ENCODE results near the gene PLK5. TPM values are rescaled to one million over a fixed set of nuclear protein-coding genes. Genes with fewer than 3 reads are reported as not detected.

PLK5 gene
- polyA plus RNA-seq, 1 of the 3 experiments (the other 2 are of a cell fraction): not detected

DNA sequence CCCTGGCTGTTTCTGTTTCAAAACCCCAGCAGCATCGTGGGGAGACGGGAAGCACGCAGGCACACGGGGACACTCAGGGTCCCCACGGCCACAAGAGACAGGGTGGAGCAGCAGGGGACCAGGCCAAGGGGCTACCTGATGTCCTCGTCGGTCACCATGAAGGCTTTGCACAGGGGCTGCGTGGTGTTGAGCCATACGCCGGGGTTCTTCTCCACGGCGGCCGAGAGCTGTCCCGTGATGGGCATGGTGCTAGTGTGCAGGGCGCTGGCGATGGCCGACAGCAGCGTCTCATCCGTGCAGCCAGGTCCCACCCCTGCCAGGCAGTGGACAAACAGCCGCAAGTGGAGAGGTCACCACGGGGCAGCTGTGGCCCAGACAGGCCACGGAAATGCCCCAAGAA is 57.1 kb downstream of the PLK5 start:
- H3K79me2 ChIP-seq (ENCODE audit: insufficient read depth): peaks cover 25% of the 10 kb centered on the region
- H3K4me2 ChIP-seq: no peak overlapping the region
- no peaks in the 10 kb centered on the region for H3K27me3 ChIP-seq (ENCODE audit: insufficient read depth)
- no peak overlapping the region for H3K9ac ChIP-seq
- H3K9me2 ChIP-seq: no peaks in the 10 kb centered on the region
- no peak for DNase-seq
- no peaks in the 10 kb centered on the region for H3K4me1 ChIP-seq (ENCODE audit: control insufficient read depth in 1 of 2, insufficient read depth in 2 of 2, low read depth in 1 of 2, low read length in 1 of 2)
- no peak overlapping the region for H2AFZ ChIP-seq (ENCODE audit: low read depth)
- peaks cover 13 to 34% of the 10 kb centered on the region in 2 experiments for H3K36me3 ChIP-seq (replicated peaks in 1 of 2; ENCODE audit: control insufficient read depth in 1 of 2, insufficient read depth in 2 of 2, low read length in 1 of 2)
- no peaks in the 10 kb centered on the region for H3K9me3 ChIP-seq
- TF ChIP-seq, protein P1, sequence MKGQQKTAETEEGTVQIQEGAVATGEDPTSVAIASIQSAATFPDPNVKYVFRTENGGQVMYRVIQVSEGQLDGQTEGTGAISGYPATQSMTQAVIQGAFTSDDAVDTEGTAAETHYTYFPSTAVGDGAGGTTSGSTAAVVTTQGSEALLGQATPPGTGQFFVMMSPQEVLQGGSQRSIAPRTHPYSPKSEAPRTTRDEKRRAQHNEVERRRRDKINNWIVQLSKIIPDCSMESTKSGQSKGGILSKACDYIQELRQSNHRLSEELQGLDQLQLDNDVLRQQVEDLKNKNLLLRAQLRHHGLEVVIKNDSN (IDR thresholded peaks at IDR 0.05; ENCODE audit: borderline replicate concordance, low read depth): no peak
- TF ChIP-seq TAF1 (IDR thresholded peaks at IDR 0.05; ENCODE audit: borderline replicate concordance, low read depth, low read length) (no peak), FOXM1 (IDR thresholded peaks at IDR 0.05; ENCODE audit: low read depth) (no peak), FOXJ3 (CRISPR knock-in tag; IDR thresholded peaks at IDR 0.05) (no peak), NFIC (IDR thresholded peaks at IDR 0.05; ENCODE audit: borderline replicate concordance) (no peak), GABPA (IDR thresholded peaks at IDR 0.05; ENCODE audit: low read depth) (no peak), EP300 (IDR thresholded peaks at IDR 0.05; ENCODE audit: borderline replicate concordance in 1 of 2, low read depth in 1 of 2, low read length in 1 of 2) (no peak), EZH2phosphoT487 (IDR thresholded peaks at IDR 0.05; ENCODE audit: borderline replicate concordance, low read depth) (no peak), RAD21 (IDR thresholded peaks at IDR 0.05; ENCODE audit: low read length) (no peak), NRF1 (IDR thresholded peaks at IDR 0.05; ENCODE audit: low read depth, low read length) (no peak), RCOR1 (IDR thresholded peaks at IDR 0.05; ENCODE audit: low read length) (no peak), RFX5 (IDR thresholded peaks at IDR 0.05; ENCODE audit: low read length) (no peak), SMC3 (IDR thresholded peaks at IDR 0.05; ENCODE audit: low read depth, low read length) (no peak)
- TF ChIP-seq, protein P2, sequence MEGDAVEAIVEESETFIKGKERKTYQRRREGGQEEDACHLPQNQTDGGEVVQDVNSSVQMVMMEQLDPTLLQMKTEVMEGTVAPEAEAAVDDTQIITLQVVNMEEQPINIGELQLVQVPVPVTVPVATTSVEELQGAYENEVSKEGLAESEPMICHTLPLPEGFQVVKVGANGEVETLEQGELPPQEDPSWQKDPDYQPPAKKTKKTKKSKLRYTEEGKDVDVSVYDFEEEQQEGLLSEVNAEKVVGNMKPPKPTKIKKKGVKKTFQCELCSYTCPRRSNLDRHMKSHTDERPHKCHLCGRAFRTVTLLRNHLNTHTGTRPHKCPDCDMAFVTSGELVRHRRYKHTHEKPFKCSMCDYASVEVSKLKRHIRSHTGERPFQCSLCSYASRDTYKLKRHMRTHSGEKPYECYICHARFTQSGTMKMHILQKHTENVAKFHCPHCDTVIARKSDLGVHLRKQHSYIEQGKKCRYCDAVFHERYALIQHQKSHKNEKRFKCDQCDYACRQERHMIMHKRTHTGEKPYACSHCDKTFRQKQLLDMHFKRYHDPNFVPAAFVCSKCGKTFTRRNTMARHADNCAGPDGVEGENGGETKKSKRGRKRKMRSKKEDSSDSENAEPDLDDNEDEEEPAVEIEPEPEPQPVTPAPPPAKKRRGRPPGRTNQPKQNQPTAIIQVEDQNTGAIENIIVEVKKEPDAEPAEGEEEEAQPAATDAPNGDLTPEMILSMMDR (IDR thresholded peaks at IDR 0.05): no peak
- TF ChIP-seq, protein P3, sequence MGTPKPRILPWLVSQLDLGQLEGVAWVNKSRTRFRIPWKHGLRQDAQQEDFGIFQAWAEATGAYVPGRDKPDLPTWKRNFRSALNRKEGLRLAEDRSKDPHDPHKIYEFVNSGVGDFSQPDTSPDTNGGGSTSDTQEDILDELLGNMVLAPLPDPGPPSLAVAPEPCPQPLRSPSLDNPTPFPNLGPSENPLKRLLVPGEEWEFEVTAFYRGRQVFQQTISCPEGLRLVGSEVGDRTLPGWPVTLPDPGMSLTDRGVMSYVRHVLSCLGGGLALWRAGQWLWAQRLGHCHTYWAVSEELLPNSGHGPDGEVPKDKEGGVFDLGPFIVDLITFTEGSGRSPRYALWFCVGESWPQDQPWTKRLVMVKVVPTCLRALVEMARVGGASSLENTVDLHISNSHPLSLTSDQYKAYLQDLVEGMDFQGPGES (IDR thresholded peaks at IDR 0.05; ENCODE audit: low read depth, low read length): no peak
- TF ChIP-seq, protein P4, sequence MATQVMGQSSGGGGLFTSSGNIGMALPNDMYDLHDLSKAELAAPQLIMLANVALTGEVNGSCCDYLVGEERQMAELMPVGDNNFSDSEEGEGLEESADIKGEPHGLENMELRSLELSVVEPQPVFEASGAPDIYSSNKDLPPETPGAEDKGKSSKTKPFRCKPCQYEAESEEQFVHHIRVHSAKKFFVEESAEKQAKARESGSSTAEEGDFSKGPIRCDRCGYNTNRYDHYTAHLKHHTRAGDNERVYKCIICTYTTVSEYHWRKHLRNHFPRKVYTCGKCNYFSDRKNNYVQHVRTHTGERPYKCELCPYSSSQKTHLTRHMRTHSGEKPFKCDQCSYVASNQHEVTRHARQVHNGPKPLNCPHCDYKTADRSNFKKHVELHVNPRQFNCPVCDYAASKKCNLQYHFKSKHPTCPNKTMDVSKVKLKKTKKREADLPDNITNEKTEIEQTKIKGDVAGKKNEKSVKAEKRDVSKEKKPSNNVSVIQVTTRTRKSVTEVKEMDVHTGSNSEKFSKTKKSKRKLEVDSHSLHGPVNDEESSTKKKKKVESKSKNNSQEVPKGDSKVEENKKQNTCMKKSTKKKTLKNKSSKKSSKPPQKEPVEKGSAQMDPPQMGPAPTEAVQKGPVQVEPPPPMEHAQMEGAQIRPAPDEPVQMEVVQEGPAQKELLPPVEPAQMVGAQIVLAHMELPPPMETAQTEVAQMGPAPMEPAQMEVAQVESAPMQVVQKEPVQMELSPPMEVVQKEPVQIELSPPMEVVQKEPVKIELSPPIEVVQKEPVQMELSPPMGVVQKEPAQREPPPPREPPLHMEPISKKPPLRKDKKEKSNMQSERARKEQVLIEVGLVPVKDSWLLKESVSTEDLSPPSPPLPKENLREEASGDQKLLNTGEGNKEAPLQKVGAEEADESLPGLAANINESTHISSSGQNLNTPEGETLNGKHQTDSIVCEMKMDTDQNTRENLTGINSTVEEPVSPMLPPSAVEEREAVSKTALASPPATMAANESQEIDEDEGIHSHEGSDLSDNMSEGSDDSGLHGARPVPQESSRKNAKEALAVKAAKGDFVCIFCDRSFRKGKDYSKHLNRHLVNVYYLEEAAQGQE (IDR thresholded peaks at IDR 0.05; ENCODE audit: low read depth, low read length): no peak
- TF ChIP-seq, protein P5, sequence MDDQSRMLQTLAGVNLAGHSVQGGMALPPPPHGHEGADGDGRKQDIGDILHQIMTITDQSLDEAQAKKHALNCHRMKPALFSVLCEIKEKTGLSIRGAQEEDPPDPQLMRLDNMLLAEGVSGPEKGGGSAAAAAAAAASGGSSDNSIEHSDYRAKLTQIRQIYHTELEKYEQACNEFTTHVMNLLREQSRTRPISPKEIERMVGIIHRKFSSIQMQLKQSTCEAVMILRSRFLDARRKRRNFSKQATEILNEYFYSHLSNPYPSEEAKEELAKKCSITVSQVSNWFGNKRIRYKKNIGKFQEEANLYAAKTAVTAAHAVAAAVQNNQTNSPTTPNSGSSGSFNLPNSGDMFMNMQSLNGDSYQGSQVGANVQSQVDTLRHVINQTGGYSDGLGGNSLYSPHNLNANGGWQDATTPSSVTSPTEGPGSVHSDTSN (IDR thresholded peaks at IDR 0.05): no peak
- no peaks in the 10 kb centered on the region for H3F3A ChIP-seq (replicated peaks; ENCODE audit: insufficient read depth)
- no peak overlapping the region for H3K27ac ChIP-seq (ENCODE audit: low read depth in 2 of 2, low read length in 1 of 2)
- WGBS (ENCODE audit: low lambda C conversion rate): 87% methylated on average over 15 of the region's 22 CpGs
- H3K4me3 ChIP-seq (ENCODE audit: low read depth in 2 of 2, low read length in 1 of 2): no peak overlapping the region
- POLR2A ChIA-PET: interaction anchor here (1.4 kb wide), 1 partner anchor 12 kb away, joined by 4 read pairs; the partner anchor contains the start of gene MBD3
- peaks cover 8% of the 10 kb centered on the region; the same call in 1 of the 2 replicates for H4K20me1 ChIP-seq (ENCODE audit: insufficient read depth)
- CTCF ChIA-PET: no interaction called here

All from SK-N-SH (cell line).